Gastroesophageal sphincter (tissue), 3 donors: ENCODE measurements around the gene UBA3.

Experiments used
- CTCF ChIP-seq, 4 experiments: fragments of 200-600 bp in 2 of 4; fragments of 450-650 bp in 2 of 4; sonication (generic) in 1 of 4; IDR thresholded peaks; one replicate each; pipeline ENCODE4 v1.5.1; 2017 to 2019; ENCODE audit warnings: antibody characterized with exemption in 4 of 4, mild to moderate bottlenecking in 2 of 4, moderate library complexity in 2 of 4
- EP300 ChIP-seq: sonication (generic); formaldehyde crosslinking; IDR thresholded peaks from one replicate; pipeline ENCODE4 v1.6.1; 2017; ENCODE audit warnings: antibody characterized with exemption, mild to moderate bottlenecking
- POLR2A ChIP-seq, 2 donors: fragments of 450-650 bp; IDR thresholded peaks; one replicate each; pipeline ENCODE4 v1.6.1; 2017; ENCODE audit warnings: antibody characterized with exemption in 2 of 2, mild to moderate bottlenecking in 2 of 2, moderate library complexity in 1 of 2

- no peak for TF ChIP-seq CTCF (IDR thresholded peaks at IDR 0.05)
- TF ChIP-seq POLR2A (IDR thresholded peaks at IDR 0.05): no peak
- TF ChIP-seq EP300: no peak
Observed at GRCh38 chr3:69116897-69117296, 36.7 kb upstream of the UBA3 start.
